Ascending aorta (tissue), 2 donors: ENCODE measurements around the gene EIF4E3. TPM values are rescaled to one million over a fixed set of nuclear protein-coding genes. Genes with fewer than 3 reads are reported as not detected.

Source experiments
- DNase-seq, 2 donors: peaks; one replicate each; pipeline ENCODE4 v3.0.0-alpha.2; 2019; ENCODE audit warnings: low spot score in 2 of 2
- H3K27ac ChIP-seq, 2 donors: fragments of 200-600 bp; sonication (generic); one replicate each; pipeline ENCODE4 v1.5.1; 2016 to 2017; ENCODE audit warnings: mild to moderate bottlenecking in 1 of 2
- H3K27me3 ChIP-seq: fragments of 200-600 bp; sonication (generic); one replicate; pipeline ENCODE4 v1.5.1; 2017
- H3K36me3 ChIP-seq, 2 donors: fragments of 200-600 bp; sonication (generic); one replicate each; pipeline ENCODE4 v1.5.1; 2016
- H3K4me1 ChIP-seq, 2 donors: fragments of 200-600 bp; sonication (generic); one replicate each; pipeline ENCODE4 v1.5.1; 2016 to 2017; ENCODE audit warnings: mild to moderate bottlenecking in 1 of 2
- H3K4me3 ChIP-seq, 2 donors: fragments of 200-600 bp; sonication (generic); one replicate each; pipeline ENCODE4 v1.5.1; 2016 to 2017; ENCODE audit warnings: mild to moderate bottlenecking in 1 of 2
- H3K9me3 ChIP-seq, 2 donors: fragments of 200-600 bp; sonication (generic); one replicate each; pipeline ENCODE4 v1.5.1; 2016
- intact Hi-C: fragments of 100-400 bp; cut with DNase I; formaldehyde crosslinking; loops from one replicate; pipeline ENCODE4 v1.15.1; 2023
- total RNA-seq: library from RNA; depleted of rRNA; stranded (reverse); fragments of >200 nt; gene quantifications from one replicate; pipeline ENCODE4 v1.1.0, GENCODE V29; 2016
- TF ChIP-seq, protein P1 (sequence below), 3 experiments: fragments of 200-600 bp in 2 of 3; fragments of 450-650 bp in 1 of 3; sonication (generic) in 2 of 3; IDR thresholded peaks; one replicate each; pipeline ENCODE4 v1.5.1; 2016 to 2019; ENCODE audit warnings: antibody characterized with exemption in 3 of 3, mild to moderate bottlenecking in 1 of 3, moderate library complexity in 1 of 3

Gene EIF4E3
- total RNA-seq, 1 donor from 2014 or later, result 4.4 TPM

DNA sequence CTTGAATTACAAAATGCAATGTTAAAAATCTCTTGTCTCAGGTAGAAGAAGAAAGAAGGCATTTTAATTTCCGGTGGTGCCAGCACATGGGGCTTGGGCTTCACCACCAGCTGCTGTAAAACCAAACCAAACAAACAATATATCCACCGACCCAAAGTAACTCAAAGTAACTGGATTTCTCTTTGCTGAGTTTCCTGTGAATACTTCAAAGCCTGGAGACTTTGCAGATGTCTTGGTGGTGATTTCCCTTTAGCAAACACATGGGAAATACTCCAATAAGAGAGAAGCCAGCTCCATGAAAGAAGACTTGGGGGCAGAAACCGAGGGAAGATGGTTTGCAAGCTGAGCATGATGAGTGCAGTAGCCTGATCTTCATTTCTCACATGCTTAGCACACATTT is 62.6 kb downstream of the EIF4E3 start:
- DNase-seq, result no peak
- H3K4me3 ChIP-seq, result no peak overlapping the region
- TF ChIP-seq, protein P1, sequence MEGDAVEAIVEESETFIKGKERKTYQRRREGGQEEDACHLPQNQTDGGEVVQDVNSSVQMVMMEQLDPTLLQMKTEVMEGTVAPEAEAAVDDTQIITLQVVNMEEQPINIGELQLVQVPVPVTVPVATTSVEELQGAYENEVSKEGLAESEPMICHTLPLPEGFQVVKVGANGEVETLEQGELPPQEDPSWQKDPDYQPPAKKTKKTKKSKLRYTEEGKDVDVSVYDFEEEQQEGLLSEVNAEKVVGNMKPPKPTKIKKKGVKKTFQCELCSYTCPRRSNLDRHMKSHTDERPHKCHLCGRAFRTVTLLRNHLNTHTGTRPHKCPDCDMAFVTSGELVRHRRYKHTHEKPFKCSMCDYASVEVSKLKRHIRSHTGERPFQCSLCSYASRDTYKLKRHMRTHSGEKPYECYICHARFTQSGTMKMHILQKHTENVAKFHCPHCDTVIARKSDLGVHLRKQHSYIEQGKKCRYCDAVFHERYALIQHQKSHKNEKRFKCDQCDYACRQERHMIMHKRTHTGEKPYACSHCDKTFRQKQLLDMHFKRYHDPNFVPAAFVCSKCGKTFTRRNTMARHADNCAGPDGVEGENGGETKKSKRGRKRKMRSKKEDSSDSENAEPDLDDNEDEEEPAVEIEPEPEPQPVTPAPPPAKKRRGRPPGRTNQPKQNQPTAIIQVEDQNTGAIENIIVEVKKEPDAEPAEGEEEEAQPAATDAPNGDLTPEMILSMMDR (IDR thresholded peaks at IDR 0.05), result no peak

DNA sequence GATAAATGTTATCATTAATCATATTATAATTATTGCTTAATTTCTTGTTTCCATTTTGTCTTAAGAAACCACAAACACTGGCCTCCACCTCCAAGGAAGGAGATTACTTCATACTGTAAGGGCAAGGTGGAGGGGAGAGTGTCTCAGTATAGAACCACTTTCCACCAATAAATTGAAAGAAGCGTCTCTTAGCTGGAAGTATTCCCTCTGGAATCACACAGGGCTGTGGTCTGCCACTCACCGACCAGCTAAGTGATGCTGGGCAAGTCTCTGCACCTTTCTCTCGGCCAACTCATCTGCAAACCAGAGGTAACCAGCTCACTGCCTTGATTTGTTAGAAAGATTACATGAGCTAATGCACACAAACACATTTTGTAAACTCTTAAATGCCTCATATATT is 63.1 kb downstream of the EIF4E3 start:
- TF ChIP-seq, protein P1 (IDR thresholded peaks at IDR 0.05), result no peak
- peaks cover 0 to 9% of the 10 kb centered on the region in 2 donors for H3K4me1 ChIP-seq
- intact Hi-C loops, result no loop called here
- peaks cover 0 to 8% of the 10 kb centered on the region in 2 donors for H3K9me3 ChIP-seq
- no peaks in the 10 kb centered on the region for H3K27me3 ChIP-seq
- DNase-seq, result no peak
- no peaks in the 10 kb centered on the region for H3K36me3 ChIP-seq
- H3K4me3 ChIP-seq, result no peak overlapping the region
- no peak overlapping the region for H3K27ac ChIP-seq

More for the DNA sequence above, 62.6 kb downstream of the EIF4E3 start:
- Histone ChIP-seq H3K27me3 (no peaks in the 10 kb centered on the region), H3K27ac (no peak overlapping the region), H3K36me3 (no peaks in the 10 kb centered on the region), H3K9me3 (peaks cover 0 to 8% of the 10 kb centered on the region in 2 donors), H3K4me1 (peaks cover 0 to 6% of the 10 kb centered on the region in 2 donors)
- intact Hi-C loops, result no loop called here

DNA sequence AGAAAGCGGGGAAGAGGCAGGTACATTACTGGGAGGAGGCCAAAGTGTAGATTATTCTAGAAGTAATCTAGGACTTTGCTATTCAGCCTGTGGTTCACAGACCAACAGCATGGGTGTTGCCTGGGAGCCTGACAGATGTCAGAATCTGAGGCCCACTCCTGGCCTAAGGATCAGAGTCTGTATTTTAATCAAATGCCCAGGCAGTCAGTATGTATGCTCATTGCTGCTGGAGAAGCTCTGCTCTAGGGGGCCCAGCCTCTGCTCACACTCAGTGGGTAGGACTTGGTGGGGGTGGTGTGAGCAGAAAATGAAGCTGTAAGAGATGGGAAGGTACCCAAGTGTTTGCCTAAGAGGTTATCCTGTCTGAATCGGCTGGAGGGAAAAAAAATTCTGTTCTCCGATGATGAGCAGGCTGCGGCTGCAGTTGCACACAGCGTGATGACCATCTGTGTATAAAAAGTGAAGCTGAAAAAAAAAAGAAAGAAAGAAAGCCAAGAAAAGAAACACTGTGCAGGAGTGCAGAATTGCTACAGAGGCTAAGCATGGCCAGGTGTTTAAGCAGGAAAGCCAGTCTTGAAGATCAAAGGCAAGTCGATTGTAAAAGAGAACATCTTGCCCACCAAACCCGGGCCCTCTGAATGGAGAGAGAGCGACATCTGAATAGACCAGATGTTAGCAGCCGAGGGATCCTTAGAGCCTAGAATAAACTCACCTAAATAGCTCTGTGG is 65.2 kb downstream of the EIF4E3 start:
- no peak overlapping the region for H3K4me3 ChIP-seq
- H3K36me3 ChIP-seq, result no peaks in the 10 kb centered on the region
- intact Hi-C loops, result loop anchor here (5.0 kb wide), 1 partner anchor 1583 kb away; no protein-coding TSS in a partner anchor
- no peaks in the 10 kb centered on the region for H3K27me3 ChIP-seq
- DNase-seq, result no peak
- TF ChIP-seq, protein P1 (IDR thresholded peaks at IDR 0.05), result no peak
- no peak overlapping the region for H3K27ac ChIP-seq
- H3K9me3 ChIP-seq, result no peaks in the 10 kb centered on the region
- peaks cover 0 to 9% of the 10 kb centered on the region in 2 donors for H3K4me1 ChIP-seq

DNA sequence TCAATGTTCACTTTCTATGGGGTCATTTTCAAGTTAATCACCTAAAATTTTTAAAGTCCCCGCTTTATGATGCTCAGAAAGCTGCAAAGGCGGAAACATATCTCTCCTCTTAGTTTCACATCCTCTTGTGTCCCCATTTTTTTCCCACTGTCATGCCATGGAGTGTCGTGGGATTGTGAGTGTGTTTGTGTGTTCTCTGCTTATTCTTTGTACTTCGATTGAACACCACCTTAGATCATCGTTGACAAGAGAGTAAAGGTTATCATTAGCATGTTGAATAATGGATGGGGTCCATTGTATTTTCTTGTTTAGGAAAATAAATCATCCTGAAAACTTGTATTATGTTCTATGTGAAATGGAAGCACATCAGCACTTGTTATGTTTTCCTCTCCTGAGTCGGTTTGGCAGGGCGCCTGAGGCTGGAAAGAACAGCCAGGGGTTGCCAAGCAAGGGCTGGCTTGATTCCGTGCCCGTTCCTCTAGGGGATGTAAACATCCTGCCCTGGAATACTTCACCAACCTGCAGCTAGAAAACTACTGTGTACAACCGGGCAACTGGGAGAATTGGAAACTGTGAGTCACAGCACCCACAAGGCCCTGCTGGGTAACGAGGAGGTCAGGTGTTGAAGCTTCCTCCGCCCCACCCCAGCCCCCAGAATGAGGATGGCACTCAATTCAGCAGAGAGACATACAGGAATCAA is 67.2 kb downstream of the EIF4E3 start:
- DNase-seq, result peak; percentile 64 to 94
- peak overlapping the region; percentile 0 to 9 for H3K4me3 ChIP-seq
- no peaks in the 10 kb centered on the region for H3K9me3 ChIP-seq
- H3K4me1 ChIP-seq, result peaks cover 0 to 9% of the 10 kb centered on the region in 2 donors
- no peaks in the 10 kb centered on the region for H3K27me3 ChIP-seq
- H3K27ac ChIP-seq, result peak overlapping the region; percentile 36 to 59
- TF ChIP-seq, protein P1 (IDR thresholded peaks at IDR 0.05), result no peak
- intact Hi-C loops, result loop anchor here (5.0 kb wide), 1 partner anchor 1581 kb away; no protein-coding TSS in a partner anchor
- H3K36me3 ChIP-seq, result no peaks in the 10 kb centered on the region

DNA sequence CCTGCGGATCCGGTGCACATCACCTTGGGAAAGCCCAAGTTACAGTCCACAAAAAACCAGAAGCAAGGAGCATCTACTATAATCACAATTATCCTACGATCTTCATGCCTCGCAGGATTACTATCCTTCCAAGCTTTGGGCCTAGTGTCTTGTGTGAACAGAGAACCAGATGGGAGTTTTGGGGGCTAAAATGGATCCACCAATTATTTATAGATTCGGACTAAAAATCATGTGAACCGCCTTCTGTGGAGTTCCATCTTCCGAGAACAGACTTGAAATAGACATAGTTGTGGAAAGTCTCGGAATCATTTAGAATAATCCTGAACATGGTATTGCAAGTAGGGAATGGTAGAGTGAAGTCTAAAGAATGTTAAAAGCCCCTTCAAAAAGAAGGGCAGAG is 70.1 kb downstream of the EIF4E3 start:
- Histone ChIP-seq H3K4me3 (no peak overlapping the region), H3K9me3 (no peaks in the 10 kb centered on the region), H3K4me1 (peaks cover 0 to 9% of the 10 kb centered on the region in 2 donors), H3K27me3 (no peaks in the 10 kb centered on the region), H3K27ac (no peak overlapping the region), H3K36me3 (no peaks in the 10 kb centered on the region)
- no peak for DNase-seq
- intact Hi-C loops, result loop anchor here (5.0 kb wide), 1 partner anchor 1578 kb away; no protein-coding TSS in a partner anchor
- TF ChIP-seq, protein P1 (IDR thresholded peaks at IDR 0.05), result no peak
